ENCODE measurements around the gene NMNAT2.
"Not testable (repeated sequence)": the region's sequence is repeated elsewhere in the genome, so short reads cannot be mapped to it uniquely, and the experiment has no call there.

The NMNAT2 gene

DNA sequence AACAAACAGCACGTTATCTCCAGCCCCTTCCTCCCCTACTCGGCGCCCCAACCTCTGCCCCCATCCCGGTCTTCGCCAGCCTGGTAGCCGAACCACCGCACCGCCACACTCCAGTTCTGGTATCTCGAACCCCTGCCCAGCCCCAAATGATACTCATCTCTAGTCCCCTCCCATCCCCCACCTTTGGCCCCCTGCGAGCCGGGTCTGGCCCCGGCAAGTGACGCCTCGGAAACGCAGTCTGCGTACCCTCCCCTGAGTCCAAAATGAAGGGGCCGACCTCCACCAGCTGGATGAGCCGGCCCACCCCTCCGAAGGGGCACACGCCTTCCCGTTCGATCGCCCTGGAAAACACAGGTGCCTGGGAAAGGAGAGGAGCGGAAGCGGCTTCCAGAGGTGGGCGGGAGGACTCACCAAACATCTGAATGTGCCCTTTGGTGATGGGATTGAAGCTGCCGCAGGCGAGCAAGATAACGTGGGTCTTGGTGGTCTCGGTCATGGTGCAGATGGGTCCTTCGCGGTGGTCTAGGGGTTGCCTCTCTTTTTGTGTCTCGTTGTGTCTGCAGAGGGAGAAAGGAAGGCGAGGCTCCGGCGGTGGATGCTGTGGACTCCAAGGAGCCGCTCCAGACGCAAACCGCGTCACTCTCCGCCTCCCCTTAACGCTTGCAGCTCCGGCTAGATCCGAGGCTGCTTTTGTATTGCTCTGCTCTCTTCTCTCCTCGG lies at the start of gene NMNAT2:
NMNAT2 (minus strand) TSS at position 609 of the 720 bp plus-strand sequence; CDS start at position 496, 113 bp downstream.
- DNase-seq = no peak

DNA sequence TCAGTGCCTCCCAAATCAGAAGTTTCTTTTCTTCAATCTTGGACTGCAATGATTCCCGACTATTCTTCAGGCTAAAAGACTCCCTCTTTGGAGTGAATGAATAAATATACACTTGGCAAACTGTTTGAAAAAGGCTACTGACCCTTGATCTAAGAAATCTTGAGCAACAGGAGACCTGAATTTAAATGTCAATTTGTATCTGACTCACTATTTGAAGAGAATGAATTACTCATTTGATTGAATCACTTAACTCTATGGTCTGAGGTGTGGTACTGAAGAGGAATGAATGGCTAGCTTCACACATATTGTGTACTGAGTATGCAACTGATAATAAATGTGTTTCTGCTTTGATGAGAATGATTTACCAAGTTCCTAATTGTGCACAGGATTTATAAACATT lies 49.5 kb upstream of the NMNAT2 start:
- DNase-seq = no peak

DNA sequence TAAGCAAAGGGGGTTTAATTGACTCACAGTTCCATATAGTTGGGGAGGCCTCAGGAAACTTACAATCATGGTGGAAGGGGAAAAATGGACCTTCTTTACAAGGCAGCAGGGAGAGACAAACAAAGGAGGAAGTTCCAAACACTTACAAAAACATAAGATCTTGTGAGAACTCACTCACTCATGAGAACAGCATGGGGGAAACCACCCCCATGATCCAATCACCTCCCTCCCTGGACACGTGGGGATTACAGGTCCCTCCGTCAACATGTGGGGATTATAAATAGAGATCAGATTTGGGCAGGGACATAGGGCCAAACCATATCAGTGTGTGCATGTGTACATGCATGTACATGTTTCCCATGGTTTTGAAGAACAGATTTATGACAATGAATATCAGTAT lies 48.6 kb upstream of the NMNAT2 start:
- DNase-seq = no peak

DNA sequence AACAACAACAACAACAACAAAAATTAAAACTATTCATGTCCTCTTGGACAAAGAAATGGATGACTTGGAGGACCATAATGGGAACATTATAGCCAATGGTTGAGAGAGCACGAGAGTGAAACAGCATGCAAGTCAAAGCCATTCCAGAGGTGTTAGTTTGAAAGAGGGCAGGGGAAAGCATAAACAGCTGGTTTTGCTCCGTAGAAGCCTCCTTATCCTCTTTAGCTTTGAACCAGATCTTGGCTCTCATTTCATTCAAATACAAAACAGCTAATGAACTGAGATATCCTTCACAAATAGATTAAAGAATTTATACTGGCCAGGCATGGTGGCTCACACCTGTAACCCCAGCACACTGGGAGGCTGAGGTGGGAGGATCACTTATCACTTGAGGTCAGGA lies 45.4 kb upstream of the NMNAT2 start:
- no peak for DNase-seq

DNA sequence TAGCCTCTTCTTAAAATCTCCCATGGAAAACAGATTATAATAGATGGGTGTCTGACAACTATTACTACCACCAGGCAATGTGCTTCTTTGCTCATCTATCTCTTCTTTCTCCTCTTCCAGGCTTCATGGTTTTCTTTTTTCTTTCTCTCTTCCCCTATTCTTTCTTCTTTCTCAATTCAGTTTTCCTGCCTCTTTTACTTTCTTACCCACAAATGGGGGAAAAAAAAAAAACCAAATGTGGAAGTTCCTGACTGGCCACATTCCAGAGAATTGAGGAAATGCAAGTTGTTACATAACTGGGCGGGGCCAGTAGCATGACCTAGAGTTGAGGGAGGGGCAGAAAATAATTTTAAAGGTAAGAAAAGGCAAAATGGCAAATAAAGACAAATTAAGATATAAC lies 43.2 kb upstream of the NMNAT2 start:
- no peak for DNase-seq

DNA sequence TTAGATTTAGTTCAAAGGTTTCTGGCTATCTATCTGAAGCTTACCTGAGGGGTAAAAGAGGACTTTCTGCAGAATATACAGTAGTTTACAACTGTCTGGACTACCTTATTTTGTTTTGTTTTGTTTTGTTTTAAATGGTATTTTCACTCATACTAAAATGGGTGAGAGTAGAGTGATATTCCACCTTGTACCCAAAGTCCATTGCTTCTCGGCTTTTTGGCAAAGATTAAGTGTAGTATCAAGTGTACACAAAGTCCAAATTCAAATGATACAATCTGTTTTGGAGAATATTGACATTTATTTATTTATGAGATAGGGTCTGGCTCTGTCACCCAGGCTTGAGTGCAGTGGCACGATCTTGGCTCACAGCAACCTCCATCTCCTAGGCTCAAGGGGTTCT lies 42.4 kb upstream of the NMNAT2 start:
- no peak for DNase-seq

DNA sequence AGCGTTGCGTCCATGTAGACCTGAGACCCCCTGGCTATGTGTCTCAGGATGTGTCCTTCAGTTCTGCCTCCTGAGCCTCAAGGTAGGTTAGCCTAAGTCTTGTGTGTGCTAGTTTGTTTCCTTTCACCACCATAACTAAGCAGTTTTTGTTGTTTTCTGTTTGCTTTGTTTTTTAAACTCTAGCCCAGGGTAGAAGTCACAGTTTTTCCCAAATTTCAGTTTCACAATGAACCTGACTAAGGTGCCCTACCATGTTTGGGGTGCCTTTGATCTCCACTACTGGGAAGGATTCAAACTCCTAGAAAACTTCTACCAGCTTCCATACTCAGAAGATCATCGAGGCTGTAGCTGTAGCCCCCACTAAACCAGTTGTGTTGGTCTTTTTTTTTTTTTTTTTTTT lies 39.3 kb upstream of the NMNAT2 start:
- no peak for DNase-seq

DNA sequence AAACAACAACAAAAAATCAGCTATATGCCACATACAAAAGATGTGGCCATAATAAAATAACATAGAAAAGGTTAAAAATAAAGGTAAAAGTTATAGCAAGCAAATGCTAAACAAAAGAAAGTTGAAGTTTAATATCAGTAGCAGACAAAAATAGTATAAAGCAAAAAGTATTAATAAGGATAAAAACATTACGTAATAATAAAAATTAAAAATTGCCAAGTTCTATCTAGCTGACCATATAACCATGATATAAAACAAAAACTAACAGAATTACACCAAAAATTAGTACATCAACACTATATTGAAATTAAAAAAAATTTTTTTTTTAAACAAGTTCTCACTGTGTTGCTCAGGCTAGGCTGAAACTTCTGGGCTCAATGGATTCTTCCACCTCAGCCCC lies 38.6 kb upstream of the NMNAT2 start:
- no peak for DNase-seq

DNA sequence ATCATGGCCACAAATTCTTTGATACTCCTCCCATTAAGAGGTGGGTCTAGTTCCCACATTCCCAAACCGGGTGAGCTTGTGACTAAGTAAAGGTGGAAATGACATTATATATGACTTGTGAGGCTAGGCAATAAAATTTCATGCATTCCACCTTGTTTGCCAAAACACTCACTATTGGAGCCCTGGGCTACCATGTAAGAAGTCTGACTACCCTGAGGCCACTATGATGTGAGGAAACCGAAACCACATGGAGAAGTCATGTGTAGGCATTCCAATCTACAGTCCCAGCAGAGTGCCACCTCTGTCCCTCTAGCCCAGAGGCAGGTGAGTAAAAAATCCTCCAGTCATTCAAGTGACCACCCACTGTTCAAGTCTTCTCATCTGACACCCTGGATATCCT lies 36.2 kb upstream of the NMNAT2 start:
- DNase-seq = no peak

DNA sequence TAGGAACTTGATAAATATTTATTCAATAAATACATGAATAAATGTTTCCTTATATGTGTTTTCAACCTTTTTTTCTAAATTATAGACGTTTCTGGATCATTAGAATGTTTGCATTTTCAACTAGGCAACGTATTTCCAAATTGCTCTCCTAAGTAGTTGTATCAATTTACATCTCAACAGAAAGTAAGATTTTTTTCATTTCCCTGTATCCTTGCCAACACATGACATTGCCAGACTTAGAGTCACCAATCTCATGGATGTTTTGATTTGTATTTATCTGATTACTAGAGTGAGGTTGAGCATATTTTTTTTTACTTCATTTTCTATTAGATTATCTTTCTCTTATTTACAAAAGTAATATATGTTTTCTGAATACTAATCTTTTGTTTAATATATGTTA lies 31.9 kb upstream of the NMNAT2 start:
- DNase-seq = no peak

DNA sequence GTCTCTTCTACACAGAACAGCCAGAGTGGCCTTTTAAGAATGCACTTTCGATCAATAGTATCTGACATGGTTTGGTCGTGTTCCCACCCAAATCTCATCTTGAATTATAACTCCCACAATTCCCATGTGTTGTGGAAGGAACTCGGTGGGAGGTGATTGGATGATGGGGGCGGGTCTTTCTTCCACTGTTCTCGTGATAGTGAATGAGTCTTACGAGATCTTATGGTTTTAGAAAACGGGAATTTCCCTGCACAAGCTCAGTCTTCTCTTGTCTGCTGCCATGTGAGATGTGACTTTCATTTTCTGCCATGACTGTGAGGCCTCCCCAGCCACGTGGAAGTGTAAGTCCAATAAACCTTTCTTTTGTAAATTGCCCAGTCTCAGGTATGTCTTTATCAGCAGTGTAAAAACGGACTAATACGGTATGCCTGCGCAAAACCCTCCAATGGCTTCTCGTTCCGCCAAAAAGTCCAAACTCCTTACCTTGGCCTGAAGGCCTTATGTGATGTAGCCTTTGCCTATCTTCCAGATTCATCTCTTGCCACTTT lies 31.1 kb upstream of the NMNAT2 start:
- DNase-seq = no peak

DNA sequence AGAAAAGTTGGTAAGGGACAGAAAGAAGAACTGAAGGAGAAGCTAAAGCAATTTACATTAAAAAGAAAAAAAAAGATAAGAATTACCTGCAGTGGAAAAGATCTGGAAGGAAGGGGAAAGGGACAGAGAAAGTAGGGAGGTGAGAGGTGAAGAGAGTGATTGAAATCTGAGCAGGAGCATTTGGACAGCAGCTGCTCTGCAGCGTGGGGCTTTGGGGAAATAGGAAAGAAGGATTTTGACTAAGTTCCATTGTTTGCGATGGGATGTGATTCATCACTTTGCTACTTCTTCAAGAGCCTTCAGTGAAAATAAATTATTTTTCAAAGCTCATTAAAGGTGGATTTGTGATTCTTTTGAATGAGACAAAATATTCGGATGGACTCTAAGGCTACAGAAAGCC lies 26.1 kb upstream of the NMNAT2 start:
- no peak for DNase-seq

DNA sequence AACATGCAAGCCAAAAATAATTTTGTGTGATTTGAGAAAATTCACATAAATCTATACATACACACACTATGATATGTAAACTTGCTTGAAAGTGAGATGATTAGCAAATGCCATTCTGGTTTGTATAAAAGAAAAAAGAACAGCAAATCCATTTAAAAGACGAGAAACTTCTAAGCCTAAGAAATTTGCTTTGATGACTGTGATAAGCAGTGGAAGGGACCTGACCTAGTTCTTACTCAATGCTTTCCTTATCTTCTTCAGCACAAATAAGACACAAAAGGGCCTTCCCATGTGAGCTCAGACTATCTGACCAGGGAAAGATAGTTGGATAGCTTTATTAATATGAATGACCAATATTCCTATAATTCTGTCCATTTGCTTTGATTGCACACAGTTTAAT lies 25.3 kb upstream of the NMNAT2 start:
- no peak for DNase-seq

DNA sequence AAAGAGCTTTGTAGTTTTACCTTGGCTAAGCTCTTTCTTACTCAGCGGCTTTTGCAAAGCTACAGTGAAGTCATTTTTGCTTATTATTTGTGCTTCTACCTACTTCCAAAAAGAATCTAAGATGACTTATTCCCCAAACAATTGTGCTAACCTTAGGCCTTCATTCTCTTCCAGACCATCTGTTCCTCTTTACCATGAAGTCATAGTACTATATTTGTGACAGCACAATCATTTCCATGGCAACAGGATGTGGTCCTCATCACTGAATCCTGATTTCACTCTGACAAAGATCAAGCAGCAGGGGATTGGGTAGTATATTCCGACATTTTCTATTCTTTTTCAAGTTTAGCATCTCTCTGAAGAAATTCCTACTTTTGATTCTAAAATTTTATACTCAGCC lies 24.8 kb upstream of the NMNAT2 start:
- no peak for DNase-seq

DNA sequence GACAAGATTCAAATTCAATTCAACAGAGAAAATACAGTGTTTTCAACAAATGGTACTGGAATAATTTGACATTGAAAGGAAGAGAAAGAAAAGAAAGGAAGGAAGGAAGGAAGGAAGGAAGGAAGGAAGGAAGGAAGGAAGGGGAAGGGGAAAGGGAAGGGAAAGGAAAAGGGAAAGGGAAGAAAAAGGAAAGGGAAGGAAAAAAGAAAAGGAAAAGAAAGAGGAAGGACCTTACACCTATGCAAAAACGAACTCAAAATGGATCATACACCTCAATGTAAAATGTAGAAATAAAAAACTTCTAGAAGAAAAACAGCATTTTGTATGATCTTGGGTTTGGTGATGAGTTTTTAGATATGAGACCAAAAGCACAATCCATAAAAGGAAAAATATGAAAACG lies 19.9 kb upstream of the NMNAT2 start:
- no peak for DNase-seq

DNA sequence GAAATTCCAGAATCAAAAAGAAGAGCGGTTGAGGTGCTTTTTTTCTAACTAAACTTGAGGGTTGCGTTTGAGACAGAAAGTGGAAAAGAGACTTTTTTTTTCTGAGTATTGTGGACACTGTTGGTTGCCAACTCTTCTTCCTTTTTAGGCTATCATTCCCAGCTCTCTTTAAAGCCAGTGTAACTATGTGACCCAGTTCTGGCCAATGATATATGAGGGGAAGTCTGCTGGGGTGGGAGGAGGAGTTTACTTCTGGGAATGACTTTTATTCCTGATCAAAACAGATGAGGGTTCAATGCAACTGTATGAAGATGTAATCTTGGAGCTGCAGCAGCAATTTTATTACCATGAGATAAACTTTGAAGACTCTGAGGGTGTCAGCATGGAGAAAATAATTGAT lies 17.3 kb upstream of the NMNAT2 start:
- no peak for DNase-seq

DNA sequence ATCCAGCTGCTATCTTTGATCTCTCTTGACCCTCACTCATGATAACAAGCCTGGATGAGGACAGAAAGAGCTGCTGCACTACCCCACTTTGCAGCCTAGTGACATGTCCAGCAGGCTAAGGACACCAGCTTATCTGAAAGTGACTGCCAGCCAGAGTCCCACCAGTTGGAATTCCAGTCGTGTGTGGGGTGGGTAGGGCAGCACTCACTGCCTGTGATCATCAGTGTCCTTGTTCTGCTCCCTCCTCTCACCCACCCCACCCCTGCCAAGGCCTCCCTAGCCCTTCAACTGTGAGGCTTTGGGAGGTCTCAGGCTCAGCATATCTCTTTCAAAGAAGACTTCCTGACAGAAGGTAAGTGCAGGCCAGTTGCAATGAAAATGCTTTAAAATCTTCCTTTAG lies 15.5 kb upstream of the NMNAT2 start:
- no peak for DNase-seq

DNA sequence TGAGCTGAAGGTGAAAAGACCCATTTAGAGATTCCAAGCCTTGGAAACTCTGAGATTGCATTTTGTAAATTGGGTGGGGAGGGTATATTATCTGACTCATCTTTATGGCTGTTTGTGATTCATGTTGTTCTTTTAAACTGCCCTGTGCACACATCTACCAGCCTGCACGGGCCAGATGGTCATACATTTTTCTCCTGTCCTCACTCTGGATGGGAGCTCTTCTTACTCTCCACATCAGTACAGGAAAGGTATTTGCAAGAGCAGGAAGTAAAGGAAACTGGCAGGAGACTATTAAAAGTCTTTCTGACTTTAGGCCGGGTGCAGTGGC lies 14.3 kb upstream of the NMNAT2 start:
- no peak for DNase-seq

DNA sequence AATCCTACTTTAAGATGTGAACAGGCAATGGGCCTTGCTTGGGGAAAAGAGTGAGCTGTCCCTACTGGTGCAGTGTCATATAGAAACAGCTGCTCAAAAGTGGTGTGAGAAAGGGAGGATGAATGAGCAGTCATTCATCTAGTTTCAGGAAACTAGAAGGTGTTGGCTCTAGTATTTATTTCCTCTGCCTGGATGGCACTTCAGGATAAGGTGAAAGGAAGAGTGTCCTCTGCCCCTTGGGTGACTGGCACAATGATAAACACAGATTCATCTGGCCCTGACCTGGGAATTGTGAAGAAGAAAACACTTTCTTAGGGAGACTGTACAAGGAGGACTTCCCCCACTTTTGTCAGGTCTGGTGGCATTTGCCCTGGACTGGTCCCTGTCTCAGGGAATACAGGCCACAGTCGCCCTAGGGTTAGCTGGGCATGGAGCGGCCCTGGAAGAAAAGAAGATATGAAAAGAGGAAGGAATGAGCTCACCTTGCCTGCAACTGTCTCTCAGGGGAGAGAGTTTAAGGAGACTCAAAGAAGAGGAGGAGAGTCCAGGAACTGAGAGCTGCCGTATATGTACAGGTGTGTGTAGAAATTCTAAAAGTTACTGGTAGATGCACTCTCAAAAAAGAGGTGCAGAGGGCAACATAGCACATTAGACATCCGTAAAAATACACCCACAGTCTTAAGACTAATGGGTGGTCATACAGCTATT lies 13.8 kb upstream of the NMNAT2 start:
- no peak for DNase-seq

DNA sequence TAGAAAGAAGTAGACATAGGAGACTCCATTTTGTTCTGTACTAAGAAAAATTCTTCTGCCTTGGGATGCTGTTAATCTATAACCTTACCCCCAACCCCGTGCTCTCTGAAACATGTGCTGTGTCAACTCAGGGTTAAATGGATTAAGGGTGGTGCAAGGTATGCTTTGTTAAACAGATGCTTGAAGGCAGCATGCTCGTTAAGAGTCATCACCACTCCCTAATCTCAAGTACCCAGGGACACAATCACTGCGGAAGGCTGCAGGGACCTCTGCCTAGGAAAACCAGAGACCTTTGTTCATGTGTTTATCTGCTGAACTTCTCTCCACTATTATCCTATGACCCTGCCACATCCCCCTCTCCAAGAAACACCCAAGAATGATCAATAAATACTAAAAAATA lies 9.4 kb upstream of the NMNAT2 start:
- not testable (repeated sequence) for DNase-seq

DNA sequence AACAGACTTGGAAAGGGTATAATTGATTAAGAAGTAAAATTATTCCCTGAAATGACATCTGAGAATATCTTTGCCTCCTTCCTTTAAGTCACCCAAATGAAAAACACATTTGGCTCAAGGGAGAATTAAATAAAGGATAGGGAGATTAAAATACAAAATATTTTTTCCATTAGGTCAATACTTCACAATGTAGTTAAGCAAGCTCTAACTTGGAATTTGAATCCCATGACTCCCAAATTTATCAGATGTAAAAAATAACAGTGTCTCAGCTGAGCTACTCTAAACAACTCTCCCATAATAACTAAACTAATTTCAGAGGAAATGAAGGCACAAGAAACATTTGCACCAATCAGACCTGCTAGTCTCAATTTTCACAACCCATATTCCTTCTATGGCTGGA lies 6.5 kb upstream of the NMNAT2 start:
- no peak for DNase-seq

DNA sequence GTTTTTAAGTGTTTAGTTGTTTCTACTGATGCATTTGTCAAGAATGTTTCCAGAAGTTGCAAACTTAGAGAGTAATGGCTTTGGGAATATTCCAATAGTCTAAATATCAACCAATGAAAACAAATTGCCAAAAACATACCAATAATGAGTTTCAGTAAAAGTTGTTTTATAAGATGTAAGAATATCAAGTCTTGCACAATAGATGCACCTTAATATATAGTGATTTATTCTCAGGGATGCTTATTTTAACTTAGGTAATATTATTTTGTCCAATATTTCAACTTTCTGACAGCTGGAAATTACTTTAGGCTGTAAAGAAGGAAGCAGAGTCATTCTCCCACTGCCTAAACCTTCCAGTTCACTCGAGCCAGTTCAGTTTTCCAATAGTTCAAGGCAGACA lies 5.4 kb upstream of the NMNAT2 start:
- DNase-seq = no peak

DNA sequence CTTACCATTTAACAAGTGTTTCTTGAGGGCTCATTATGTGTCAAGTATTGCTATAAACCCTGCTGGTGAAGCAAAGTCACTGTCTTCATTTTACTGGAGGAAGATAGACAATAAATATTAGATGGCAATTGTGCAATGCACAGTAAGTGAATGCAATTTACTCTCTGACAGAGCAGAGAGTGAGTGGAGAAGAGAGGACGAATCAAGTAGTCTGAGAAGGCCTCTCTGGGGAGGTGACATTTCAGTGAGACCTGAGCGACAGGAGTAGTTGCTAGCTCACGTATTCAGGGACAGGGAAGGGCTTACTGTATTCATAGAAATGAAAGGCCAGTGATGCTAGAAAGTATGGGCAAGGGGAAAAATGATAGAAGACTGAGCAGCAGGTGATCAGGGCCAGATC lies 1.2 kb upstream of the NMNAT2 start:
- DNase-seq = no peak

DNA sequence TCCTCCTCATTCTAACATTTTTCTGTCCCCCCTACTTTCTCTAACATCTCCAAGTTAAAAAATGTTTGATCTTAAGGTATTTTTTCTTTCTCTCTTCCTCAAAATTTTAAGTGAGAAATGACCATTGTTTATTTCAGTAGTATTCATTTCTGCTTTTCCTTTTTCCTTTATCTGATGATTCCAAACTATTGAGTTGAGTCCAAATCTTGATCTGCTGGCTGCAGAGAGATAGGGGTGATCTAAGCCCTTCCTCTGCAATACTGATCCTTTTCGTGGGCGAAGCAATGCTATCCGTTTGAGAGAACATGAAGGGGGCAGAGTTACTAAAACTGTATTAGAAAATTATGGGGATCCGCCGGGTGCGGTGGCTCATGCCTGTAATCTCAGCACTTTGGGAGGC lies 516 bp upstream of the NMNAT2 start:
- no peak for DNase-seq

Measured in NCI-H1048 (cell line).